ENCODE measurements around the gene DIDO1. TPM values are rescaled to one million over a fixed set of nuclear protein-coding genes. Genes with fewer than 3 reads are reported as not detected.

DIDO1 gene
- polyA plus RNA-seq, 2 donors = 17.3 TPM

GRCh38 chr20:62957136-62958117, 31.1 kb upstream of the DIDO1 start:
- Histone ChIP-seq H3K4me1 (ENCODE audit: control insufficient read depth in 2 of 2, insufficient read depth in 2 of 2, low read length in 1 of 2) (peaks cover 10 to 11% of the 10 kb centered on the region in 2 donors), H3K4me3 (ENCODE audit: low read depth in 1 of 2, low read length in 2 of 2) (no peak overlapping the region), H3K27me3 (ENCODE audit: control insufficient read depth in 1 of 2, insufficient read depth in 2 of 2, low read length in 2 of 2) (no peaks in the 10 kb centered on the region), H3K27ac (ENCODE audit: low read depth in 2 of 2, low read length in 1 of 2) (no peak overlapping the region), H3K36me3 (ENCODE audit: control insufficient read depth in 2 of 2, insufficient read depth in 2 of 2, low read length in 1 of 2) (peaks cover 0 to 2% of the 10 kb centered on the region in 2 donors), H3K9me3 (ENCODE audit: control insufficient read depth in 2 of 2, insufficient read depth in 1 of 2, low read depth in 1 of 2, low read length in 1 of 2) (no peaks in the 10 kb centered on the region)
- WGBS, 2 donors = 95% methylated on average over 36 of the region's 36 CpGs

GRCh38 chr20:62956387-62957135, 30.3 kb upstream of the DIDO1 start:
- WGBS, 2 donors = 82 to 85% methylated on average over 25 of the region's 25 CpGs
- Histone ChIP-seq H3K36me3 (ENCODE audit: control insufficient read depth in 2 of 2, insufficient read depth in 2 of 2, low read length in 1 of 2) (peaks cover 0 to 2% of the 10 kb centered on the region in 2 donors), H3K4me1 (ENCODE audit: control insufficient read depth in 2 of 2, insufficient read depth in 2 of 2, low read length in 1 of 2) (peaks cover 13 to 14% of the 10 kb centered on the region in 2 donors), H3K9me3 (ENCODE audit: control insufficient read depth in 2 of 2, insufficient read depth in 1 of 2, low read depth in 1 of 2, low read length in 1 of 2) (no peaks in the 10 kb centered on the region), H3K27me3 (ENCODE audit: control insufficient read depth in 1 of 2, insufficient read depth in 2 of 2, low read length in 2 of 2) (no peaks in the 10 kb centered on the region), H3K27ac (ENCODE audit: low read depth in 2 of 2, low read length in 1 of 2) (no peak overlapping the region), H3K4me3 (ENCODE audit: low read depth in 1 of 2, low read length in 2 of 2) (no peak overlapping the region)

GRCh38 chr20:62955519-62956386, 29.4 kb upstream of the DIDO1 start:
- H3K36me3 ChIP-seq (ENCODE audit: control insufficient read depth in 2 of 2, insufficient read depth in 2 of 2, low read length in 1 of 2) = peaks cover 0 to 6% of the 10 kb centered on the region in 2 donors
- WGBS, 2 donors = 68 to 80% methylated on average over 22 to 23 of the region's 23 CpGs
- peaks cover 13 to 14% of the 10 kb centered on the region in 2 donors for H3K4me1 ChIP-seq (ENCODE audit: control insufficient read depth in 2 of 2, insufficient read depth in 2 of 2, low read length in 1 of 2)
- no peaks in the 10 kb centered on the region for H3K9me3 ChIP-seq (ENCODE audit: control insufficient read depth in 2 of 2, insufficient read depth in 1 of 2, low read depth in 1 of 2, low read length in 1 of 2)
- H3K27ac ChIP-seq (ENCODE audit: low read depth in 2 of 2, low read length in 1 of 2) = no peak overlapping the region
- H3K4me3 ChIP-seq (ENCODE audit: low read depth in 1 of 2, low read length in 2 of 2) = no peak overlapping the region
- H3K27me3 ChIP-seq (ENCODE audit: control insufficient read depth in 1 of 2, insufficient read depth in 2 of 2, low read length in 2 of 2) = no peaks in the 10 kb centered on the region

GRCh38 chr20:62953839-62954703, 27.8 kb upstream of the DIDO1 start:
- no peak overlapping the region for H3K4me3 ChIP-seq (ENCODE audit: low read depth in 1 of 2, low read length in 2 of 2)
- H3K27me3 ChIP-seq (ENCODE audit: control insufficient read depth in 1 of 2, insufficient read depth in 2 of 2, low read length in 2 of 2) = no peaks in the 10 kb centered on the region
- peaks cover 4 to 17% of the 10 kb centered on the region in 2 donors for H3K36me3 ChIP-seq (ENCODE audit: control insufficient read depth in 2 of 2, insufficient read depth in 2 of 2, low read length in 1 of 2)
- 6 to 21% methylated on average over 32 of the region's 32 CpGs for WGBS, 2 donors
- peak overlapping the region; percentile 82 to 89 for H3K27ac ChIP-seq (ENCODE audit: low read depth in 2 of 2, low read length in 1 of 2)
- H3K9me3 ChIP-seq (ENCODE audit: control insufficient read depth in 2 of 2, insufficient read depth in 1 of 2, low read depth in 1 of 2, low read length in 1 of 2) = peaks cover 0 to under 1% of the 10 kb centered on the region in 2 donors
- peaks cover 13 to 14% of the 10 kb centered on the region in 2 donors for H3K4me1 ChIP-seq (ENCODE audit: control insufficient read depth in 2 of 2, insufficient read depth in 2 of 2, low read length in 1 of 2)

DNA sequence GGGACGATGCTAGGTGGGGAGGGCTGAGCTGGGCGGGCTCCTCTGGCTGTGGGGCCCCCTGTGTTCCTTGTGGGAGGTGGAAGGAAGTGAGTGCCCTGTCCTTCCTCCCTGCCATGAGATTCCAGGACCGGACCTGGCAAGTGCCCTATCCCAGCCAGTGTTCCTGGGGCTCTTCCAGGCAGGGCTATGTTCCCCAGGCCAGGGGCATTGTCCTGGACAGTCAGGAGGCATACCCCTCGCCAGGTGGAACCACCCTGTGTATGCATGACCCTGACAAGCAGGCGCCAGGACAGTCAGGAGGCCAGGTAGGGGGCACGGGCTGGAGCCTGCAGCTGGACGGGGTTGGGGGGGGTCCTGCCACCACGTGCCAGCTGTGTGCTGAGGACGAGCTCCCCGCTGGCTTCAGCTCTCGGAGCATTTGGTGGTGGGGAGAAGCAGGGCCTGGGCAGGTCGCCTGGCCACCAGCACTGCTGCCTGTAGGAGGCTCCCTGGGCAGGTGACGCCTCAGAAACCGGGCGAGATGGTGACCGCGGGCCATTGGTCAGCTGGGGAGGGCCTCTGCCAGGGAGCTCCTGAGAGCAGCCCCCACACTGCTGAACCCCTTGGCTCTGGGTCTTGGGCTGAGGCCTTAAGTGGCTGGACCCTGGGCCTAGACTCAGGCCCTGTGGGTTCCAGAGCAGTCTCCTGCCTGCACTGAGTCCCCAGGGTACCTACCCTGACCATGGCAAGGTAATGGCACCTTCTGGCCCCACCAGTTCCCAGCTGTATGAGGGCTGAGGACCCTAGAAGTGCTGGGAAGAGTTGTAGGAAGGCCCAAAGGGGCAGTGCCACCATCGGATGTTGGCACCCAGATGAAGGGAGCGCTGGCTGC, 26.9 kb upstream of the DIDO1 start:
- 60 to 64% methylated on average over 19 of the region's 19 CpGs for WGBS, 2 donors
- peaks cover 13 to 14% of the 10 kb centered on the region in 2 donors for H3K4me1 ChIP-seq (ENCODE audit: control insufficient read depth in 2 of 2, insufficient read depth in 2 of 2, low read length in 1 of 2)
- no peaks in the 10 kb centered on the region for H3K27me3 ChIP-seq (ENCODE audit: control insufficient read depth in 1 of 2, insufficient read depth in 2 of 2, low read length in 2 of 2)
- H3K27ac ChIP-seq (ENCODE audit: low read depth in 2 of 2, low read length in 1 of 2) = peak overlapping the region; percentile 82 to 89
- H3K36me3 ChIP-seq (ENCODE audit: control insufficient read depth in 2 of 2, insufficient read depth in 2 of 2, low read length in 1 of 2) = peaks cover 5 to 21% of the 10 kb centered on the region in 2 donors
- H3K4me3 ChIP-seq (ENCODE audit: low read depth in 1 of 2, low read length in 2 of 2) = peak overlapping the region in 1 of 2 donors; percentile 5
- peaks cover 0 to 2% of the 10 kb centered on the region in 2 donors for H3K9me3 ChIP-seq (ENCODE audit: control insufficient read depth in 2 of 2, insufficient read depth in 1 of 2, low read depth in 1 of 2, low read length in 1 of 2)

DNA sequence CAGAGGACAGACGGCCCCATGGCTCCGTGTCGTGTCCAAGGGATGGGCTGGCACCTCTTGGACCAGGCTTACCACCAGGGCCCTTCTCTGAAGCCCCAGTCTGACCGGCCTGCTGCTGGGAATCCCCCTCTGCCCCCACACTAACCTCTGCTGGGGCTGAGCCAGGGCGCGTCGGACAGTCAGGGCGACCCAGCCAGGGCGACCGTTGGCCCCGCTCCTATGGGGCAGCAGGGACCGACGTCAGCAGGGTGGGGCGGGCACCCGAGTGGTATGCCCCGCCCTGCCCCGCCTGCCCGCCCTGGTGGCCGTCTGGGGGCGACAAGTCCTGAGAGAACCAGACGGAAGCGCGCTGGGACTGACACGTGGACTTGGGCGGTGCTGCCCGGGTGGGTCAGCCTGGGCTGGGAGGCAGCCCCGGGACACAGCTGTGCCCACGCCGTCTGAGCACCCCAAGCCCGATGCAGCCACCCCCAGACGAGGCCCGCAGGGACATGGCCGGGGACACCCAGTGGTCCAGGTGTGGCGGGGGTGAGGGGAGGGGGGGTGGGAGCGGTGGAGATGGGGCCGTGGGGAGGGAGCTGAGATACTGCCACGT, 26.2 kb upstream of the DIDO1 start, which contains the start of gene SLC17A9:
SLC17A9 (plus strand) TSS at position 337 of the 595 bp plus-strand sequence; CDS start at position 459, 122 bp downstream.
- Histone ChIP-seq H3K9me3 (ENCODE audit: control insufficient read depth in 2 of 2, insufficient read depth in 1 of 2, low read depth in 1 of 2, low read length in 1 of 2) (peaks cover 0 to 2% of the 10 kb centered on the region in 2 donors), H3K4me1 (ENCODE audit: control insufficient read depth in 2 of 2, insufficient read depth in 2 of 2, low read length in 1 of 2) (peaks cover 13 to 14% of the 10 kb centered on the region in 2 donors), H3K27ac (ENCODE audit: low read depth in 2 of 2, low read length in 1 of 2) (peak within 1 kb of the TSS; percentile 82 to 89), H3K27me3 (ENCODE audit: control insufficient read depth in 1 of 2, insufficient read depth in 2 of 2, low read length in 2 of 2) (no peaks in the 10 kb centered on the region), H3K36me3 (ENCODE audit: control insufficient read depth in 2 of 2, insufficient read depth in 2 of 2, low read length in 1 of 2) (peaks cover 11 to 26% of the 10 kb centered on the region in 2 donors), H3K4me3 (ENCODE audit: low read depth in 1 of 2, low read length in 2 of 2) (peak within 1 kb of the TSS in 1 of 2 donors; percentile 36)
- whole genome bisulfite sequencing, 2 donors = 12 to 13% methylated on average over 29 to 37 of the region's 37 CpGs

DNA sequence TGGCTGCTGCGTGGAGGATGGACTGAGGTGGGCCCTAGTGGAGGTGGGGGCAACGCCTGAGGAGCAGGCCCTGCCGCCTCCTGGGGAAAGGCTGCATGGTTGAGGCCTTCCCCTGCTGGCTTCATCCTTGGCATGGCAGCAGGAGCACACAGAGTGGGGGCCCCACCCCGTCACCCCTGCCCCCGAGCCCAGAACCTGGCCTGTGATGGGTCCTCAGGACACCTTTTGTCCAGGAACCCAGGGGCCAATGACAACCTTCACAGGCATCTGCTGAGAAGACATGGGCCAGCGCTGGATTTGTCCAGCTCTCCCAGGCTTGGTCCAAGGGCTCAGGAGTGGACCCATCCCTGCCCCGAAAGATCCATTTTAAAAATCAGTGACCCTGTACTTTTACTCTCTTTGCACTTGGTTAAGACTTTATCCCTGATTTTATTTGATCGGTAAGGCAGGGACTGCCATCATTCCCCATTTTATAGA, 25.6 kb upstream of the DIDO1 start:
- H3K9me3 ChIP-seq (ENCODE audit: control insufficient read depth in 2 of 2, insufficient read depth in 1 of 2, low read depth in 1 of 2, low read length in 1 of 2) = peaks cover 0 to 2% of the 10 kb centered on the region in 2 donors
- peak overlapping the region in 1 of 2 donors; percentile 43 for H3K27ac ChIP-seq (ENCODE audit: low read depth in 2 of 2, low read length in 1 of 2)
- peaks cover 13 to 14% of the 10 kb centered on the region in 2 donors for H3K4me1 ChIP-seq (ENCODE audit: control insufficient read depth in 2 of 2, insufficient read depth in 2 of 2, low read length in 1 of 2)
- no peaks in the 10 kb centered on the region for H3K27me3 ChIP-seq (ENCODE audit: control insufficient read depth in 1 of 2, insufficient read depth in 2 of 2, low read length in 2 of 2)
- peaks cover 12 to 26% of the 10 kb centered on the region in 2 donors for H3K36me3 ChIP-seq (ENCODE audit: control insufficient read depth in 2 of 2, insufficient read depth in 2 of 2, low read length in 1 of 2)
- no peak overlapping the region for H3K4me3 ChIP-seq (ENCODE audit: low read depth in 1 of 2, low read length in 2 of 2)
- WGBS, 2 donors = 86 to 90% methylated on average over 7 to 8 of the region's 8 CpGs

All from esophagus (tissue), 2 donors.